Stimulated activated CD8-positive, alpha-beta memory T cell treated with anti-CD3 and anti-CD28 coated beads, Interleukin-12 subunit alpha, Interleukin-12 subunit beta, amount 100 ng/mL, for 24 hours (primary cell): Measurements from ENCODE around the gene ITGBL1.

ENCODE experiments used
- DNase-seq: peaks from one replicate; pipeline ENCODE4 v3.0.0-alpha.2; 2020; ENCODE audit errors: extremely low read depth

ITGBL1 gene

GRCh38 chr13:101626925-101627555, 174.6 kb downstream of the ITGBL1 start:
- DNase-seq: no peak

GRCh38 chr13:101627556-101627943, 175.1 kb downstream of the ITGBL1 start:
- DNase-seq: no peak

- no peak for DNase-seq
Measured at GRCh38 chr13:101628900-101629299, 176.4 kb downstream of the ITGBL1 start.

- no peak for DNase-seq
Measured at GRCh38 chr13:101631395-101631794, 178.9 kb downstream of the ITGBL1 start.

GRCh38 chr13:101634142-101634541, 181.7 kb downstream of the ITGBL1 start:
- no peak for DNase-seq

- no peak for DNase-seq
Measured at GRCh38 chr13:101639711-101640110, 187.2 kb downstream of the ITGBL1 start.

GRCh38 chr13:101640788-101641400, 188.4 kb downstream of the ITGBL1 start:
- DNase-seq: no peak

- no peak for DNase-seq
Measured at GRCh38 chr13:101645871-101646270, 193.4 kb downstream of the ITGBL1 start.

GRCh38 chr13:101647760-101648159, 195.3 kb downstream of the ITGBL1 start:
- DNase-seq: no peak

- no peak for DNase-seq
Measured at GRCh38 chr13:101648766-101649487, 196.5 kb downstream of the ITGBL1 start.

- DNase-seq: no peak
Measured at GRCh38 chr13:101649488-101650126, 197.1 kb downstream of the ITGBL1 start.

GRCh38 chr13:101654883-101655282, 202.4 kb downstream of the ITGBL1 start:
- DNase-seq: no peak

GRCh38 chr13:101655435-101655834, 203.0 kb downstream of the ITGBL1 start:
- no peak for DNase-seq

GRCh38 chr13:101660711-101661110, 208.2 kb downstream of the ITGBL1 start:
- DNase-seq: no peak

GRCh38 chr13:101661839-101662238, 209.4 kb downstream of the ITGBL1 start:
- DNase-seq: no peak

- DNase-seq: no peak
Measured at GRCh38 chr13:101673360-101674105, 221.1 kb downstream of the ITGBL1 start.

- no peak for DNase-seq
Measured at GRCh38 chr13:101681834-101682233, 229.4 kb downstream of the ITGBL1 start.

- no peak for DNase-seq
Measured at GRCh38 chr13:101686003-101686402, 233.5 kb downstream of the ITGBL1 start.

GRCh38 chr13:101690871-101691270, 238.4 kb downstream of the ITGBL1 start:
- no peak for DNase-seq

- DNase-seq: no peak
Measured at GRCh38 chr13:101691341-101691860, 238.9 kb downstream of the ITGBL1 start.

GRCh38 chr13:101695870-101696516, 243.5 kb downstream of the ITGBL1 start:
- no peak for DNase-seq
